CD8-positive, alpha-beta memory T cell (primary cell): ENCODE data around the gene CDK1. TPM values are rescaled to one million over a fixed set of nuclear protein-coding genes. Genes with fewer than 3 reads are reported as not detected.

ENCODE experiments used
- CTCF ChIA-PET: fragments of 350-600 bp; sonication (Branson Sonifier 250); formaldehyde crosslinking; loops from one replicate; lab custom pipeline; 2021; ENCODE audit warnings: antibody characterized with exemption; lab: Charles Lee
- POLR2A ChIA-PET: fragments of 350-600 bp; sonication (Branson Sonifier 250); formaldehyde crosslinking; loops from one replicate; lab custom pipeline; 2021; ENCODE audit warnings: antibody characterized with exemption; lab: Charles Lee
- DNase-seq, 5 donors: peaks; one replicate each; pipeline versions ENCODE4 v3.0.0 to v3.0.0-alpha.2; 2020 to 2022; ENCODE audit warnings: mixed read lengths in 1 of 5
- H3K27ac ChIP-seq: one replicate; pipeline ENCODE4 v1.7.0; 2013; ENCODE audit warnings: low read depth, mild to moderate bottlenecking, low read length, moderate library complexity
- H3K27me3 ChIP-seq: 2 replicates; pipeline ENCODE4 v1.7.0; 2013; ENCODE audit warnings: low read length, mild to moderate bottlenecking; ENCODE audit not compliant: insufficient read depth, poor library complexity, severe bottlenecking
- H3K36me3 ChIP-seq: 2 replicates; pipeline ENCODE4 v1.7.0; 2013; ENCODE audit warnings: mild to moderate bottlenecking, low read length, moderate library complexity; ENCODE audit not compliant: insufficient read depth
- H3K4me1 ChIP-seq: 2 replicates; pipeline ENCODE4 v1.7.0; 2013; ENCODE audit warnings: mild to moderate bottlenecking, low read length, moderate library complexity; ENCODE audit not compliant: insufficient read depth
- H3K4me3 ChIP-seq: 2 replicates; pipeline ENCODE4 v1.7.0; 2013; ENCODE audit warnings: mild to moderate bottlenecking, low read length
- H3K9me3 ChIP-seq: 2 replicates; pipeline ENCODE4 v1.7.0; 2013; ENCODE audit warnings: mild to moderate bottlenecking, low read length
- H3K27ac Mint-ChIP-seq, 8 donors: one replicate each; pipeline ENCODE4 v1.8.0; 2020 to 2021; ENCODE audit warnings: mixed read lengths in 8 of 8, mild to moderate bottlenecking in 6 of 8, inconsistent platforms in 3 of 8, moderate library complexity in 3 of 8
- H3K27me3 Mint-ChIP-seq, 2 donors: one replicate each; pipeline ENCODE4 v1.8.0; 2020 to 2021; ENCODE audit warnings: mixed read lengths in 2 of 2, mild to moderate bottlenecking in 1 of 2, moderate library complexity in 1 of 2
- H3K36me3 Mint-ChIP-seq, 3 donors: one replicate each; pipeline ENCODE4 v1.8.0; 2020 to 2021; ENCODE audit warnings: mixed read lengths in 3 of 3, inconsistent platforms in 1 of 3, mild to moderate bottlenecking in 1 of 3
- H3K4me1 Mint-ChIP-seq, 3 donors: one replicate each; pipeline ENCODE4 v1.8.0; 2020 to 2021; ENCODE audit warnings: mixed read lengths in 3 of 3, inconsistent platforms in 1 of 3, mild to moderate bottlenecking in 1 of 3
- H3K4me3 Mint-ChIP-seq, 7 donors: one replicate each; pipeline ENCODE4 v1.8.0; 2020 to 2021; ENCODE audit warnings: mixed read lengths in 7 of 7, mild to moderate bottlenecking in 6 of 7, moderate library complexity in 4 of 7, inconsistent platforms in 2 of 7
- H3K9me3 Mint-ChIP-seq, 5 donors: one replicate each; pipeline ENCODE4 v1.8.0; 2020 to 2022; ENCODE audit warnings: mixed read lengths in 5 of 5, mild to moderate bottlenecking in 3 of 5, moderate library complexity in 2 of 5, inconsistent platforms in 1 of 5
- polyA plus RNA-seq: library from polyadenylated mRNA; unstranded; fragments of 300-500 nt; fragmentation: Illumina TruSeq; gene quantifications from one replicate; pipeline ENCODE4 v1.2.3, GENCODE V29; 2021
- total RNA-seq, 2 experiments: library from RNA; stranded (reverse); gene quantifications; one replicate each; pipeline ENCODE4 v1.2.3, GENCODE V29; 2021

Gene CDK1
- total and polyA plus RNA-seq, 3 experiments from 2014 or later, result 0.52 to 68.8 (median 67.9) TPM

DNA sequence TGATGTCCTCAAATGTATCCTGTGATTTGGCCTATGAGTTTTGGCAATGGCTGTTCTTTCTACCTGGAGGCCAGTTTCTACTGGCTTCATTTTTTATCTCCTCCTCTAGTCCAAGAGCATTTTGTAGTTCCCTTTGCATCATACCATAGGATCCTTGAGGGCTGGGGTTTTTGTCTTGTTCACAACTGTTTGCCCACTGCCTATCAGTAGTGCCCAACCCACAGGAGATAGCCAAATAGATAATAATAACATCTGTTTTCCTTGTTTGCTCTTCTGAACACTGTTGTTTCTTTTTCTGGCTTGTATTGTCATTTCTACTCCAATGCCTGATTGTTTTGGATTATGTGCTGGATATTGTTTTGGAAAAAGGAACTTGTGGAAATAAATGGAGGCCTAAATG lies 3.4 kb downstream of the CDK1 start:
- peak overlapping the region in 6 of 8 donors; percentile 12 to 68 (median 26) for H3K27ac Mint-ChIP-seq
- Histone ChIP-seq H3K27ac (no peak overlapping the region), H3K4me3 (no peak overlapping the region)

DNA sequence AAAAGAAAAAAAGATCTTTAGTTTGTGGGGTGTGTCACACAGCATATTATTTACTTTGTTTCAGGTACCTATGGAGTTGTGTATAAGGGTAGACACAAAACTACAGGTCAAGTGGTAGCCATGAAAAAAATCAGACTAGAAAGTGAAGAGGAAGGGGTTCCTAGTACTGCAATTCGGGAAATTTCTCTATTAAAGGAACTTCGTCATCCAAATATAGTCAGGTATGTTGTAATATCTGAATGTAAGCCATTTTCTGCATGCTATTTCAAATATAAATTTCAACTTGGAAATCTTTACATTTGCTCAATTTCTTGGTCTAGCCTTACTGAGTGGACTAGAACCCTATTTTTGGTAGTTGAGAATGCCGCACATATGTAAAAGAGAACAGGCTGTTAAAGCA lies 6.4 kb downstream of the CDK1 start:
- H3K27ac ChIP-seq, result no peak overlapping the region
- H3K27me3 ChIP-seq, result no peaks in the 10 kb centered on the region
- no peak for DNase-seq
- POLR2A ChIA-PET, result no interaction called here
- peak overlapping the region in 1 of 7 donors; percentile 46 for H3K4me3 Mint-ChIP-seq
- H3K27ac Mint-ChIP-seq, result peak overlapping the region in 2 of 8 donors; percentile 62 to 89
- no peaks in the 10 kb centered on the region for H3K9me3 Mint-ChIP-seq
- H3K9me3 ChIP-seq, result no peaks in the 10 kb centered on the region
- no peaks in the 10 kb centered on the region for H3K36me3 ChIP-seq
- H3K4me1 ChIP-seq, result peaks cover 6% of the 10 kb centered on the region
- H3K36me3 Mint-ChIP-seq, result no peaks in the 10 kb centered on the region
- CTCF ChIA-PET, result interaction anchor here (1.3 kb wide), 2 partner anchors 8 to 30 kb away, joined by 3 read pairs; no protein-coding TSS in a partner anchor
- H3K4me1 Mint-ChIP-seq, result peaks cover 41 to 85% (median 65%) of the 10 kb centered on the region in 3 donors
- no peaks in the 10 kb centered on the region for H3K27me3 Mint-ChIP-seq
- no peak overlapping the region for H3K4me3 ChIP-seq

More for the DNA sequence above, 3.4 kb downstream of the CDK1 start:
- peaks cover 0 to 2% of the 10 kb centered on the region in 2 donors for H3K27me3 Mint-ChIP-seq
- Histone ChIP-seq H3K36me3 (no peaks in the 10 kb centered on the region), H3K27me3 (no peaks in the 10 kb centered on the region), H3K9me3 (no peaks in the 10 kb centered on the region), H3K4me1 (peaks cover 6% of the 10 kb centered on the region)
- peaks cover 29 to 68% (median 52%) of the 10 kb centered on the region in 3 donors for H3K4me1 Mint-ChIP-seq
- H3K9me3 Mint-ChIP-seq, result no peaks in the 10 kb centered on the region
- POLR2A ChIA-PET, result no interaction called here
- H3K36me3 Mint-ChIP-seq, result peaks cover 0 to 2% (median 0%) of the 10 kb centered on the region in 3 donors
- CTCF ChIA-PET, result no interaction called here
- DNase-seq, result no peak
- peak overlapping the region in 3 of 7 donors; percentile 4 to 24 (median 15) for H3K4me3 Mint-ChIP-seq

DNA sequence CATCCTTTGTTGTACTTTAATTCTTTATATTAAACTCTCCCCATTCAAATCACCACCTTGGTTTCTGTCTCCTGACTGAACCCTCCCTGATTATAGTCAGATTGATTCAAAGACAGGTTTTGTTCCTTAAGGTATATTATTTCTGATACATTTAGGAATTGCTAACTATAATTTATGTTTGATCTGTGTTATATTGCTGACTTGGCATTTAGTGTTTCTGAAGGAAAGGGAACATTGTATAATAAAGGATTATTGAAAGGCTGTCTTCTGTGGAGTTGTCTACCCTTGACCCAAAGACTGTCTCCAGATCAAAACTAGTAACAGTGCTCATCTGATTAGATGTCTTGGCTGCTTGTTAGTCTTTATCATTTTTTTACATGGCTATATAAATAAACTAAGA lies 10.3 kb downstream of the CDK1 start:
- H3K27ac ChIP-seq, result no peak overlapping the region
- Mint-ChIP-seq H3K9me3 (no peaks in the 10 kb centered on the region), H3K4me3 (peak overlapping the region in 2 of 7 donors; percentile 7 to 14), H3K4me1 (peaks cover 43 to 95% (median 74%) of the 10 kb centered on the region in 3 donors), H3K27ac (peak overlapping the region in 3 of 8 donors; percentile 13 to 79 (median 58)), H3K36me3 (no peaks in the 10 kb centered on the region), H3K27me3 (no peaks in the 10 kb centered on the region)
- ChIA-PET POLR2A (no interaction called here), CTCF (no interaction called here)
- peaks cover 6% of the 10 kb centered on the region for H3K4me1 ChIP-seq
- no peaks in the 10 kb centered on the region for H3K27me3 ChIP-seq
- H3K36me3 ChIP-seq, result no peaks in the 10 kb centered on the region
- DNase-seq, result no peak
- no peak overlapping the region for H3K4me3 ChIP-seq
- H3K9me3 ChIP-seq, result no peaks in the 10 kb centered on the region

DNA sequence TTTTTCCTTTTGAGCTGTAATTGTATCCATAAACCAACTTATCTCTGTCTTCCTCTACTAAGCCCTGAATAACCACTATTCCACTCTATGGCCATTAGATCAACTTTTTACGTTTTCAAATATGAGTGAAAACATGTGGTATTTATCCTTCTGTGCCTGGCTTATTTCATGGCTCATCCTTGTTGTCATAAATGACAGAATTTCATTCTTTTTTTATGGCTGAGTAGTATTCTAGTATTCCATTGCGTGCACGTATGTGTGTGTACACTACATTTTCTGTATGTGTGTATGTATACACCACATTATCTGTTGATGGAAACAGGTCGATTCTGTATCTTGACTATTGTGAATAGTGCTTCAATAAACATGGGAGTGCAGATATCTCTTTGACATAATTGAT lies 11.1 kb downstream of the CDK1 start:
- H3K9me3 ChIP-seq, result no peaks in the 10 kb centered on the region
- POLR2A ChIA-PET, result no interaction called here
- H3K4me1 ChIP-seq, result peaks cover 6% of the 10 kb centered on the region
- no peak overlapping the region for H3K27ac ChIP-seq
- H3K9me3 Mint-ChIP-seq, result no peaks in the 10 kb centered on the region
- CTCF ChIA-PET, result no interaction called here
- no peak overlapping the region for H3K4me3 Mint-ChIP-seq
- H3K27me3 ChIP-seq, result no peaks in the 10 kb centered on the region
- H3K36me3 ChIP-seq, result no peaks in the 10 kb centered on the region
- peaks cover 41 to 90% (median 67%) of the 10 kb centered on the region in 3 donors for H3K4me1 Mint-ChIP-seq
- no peaks in the 10 kb centered on the region for H3K27me3 Mint-ChIP-seq
- H3K4me3 ChIP-seq, result no peak overlapping the region
- no peak for DNase-seq
- peak overlapping the region in 1 of 8 donors; percentile 37 for H3K27ac Mint-ChIP-seq
- H3K36me3 Mint-ChIP-seq, result no peaks in the 10 kb centered on the region

DNA sequence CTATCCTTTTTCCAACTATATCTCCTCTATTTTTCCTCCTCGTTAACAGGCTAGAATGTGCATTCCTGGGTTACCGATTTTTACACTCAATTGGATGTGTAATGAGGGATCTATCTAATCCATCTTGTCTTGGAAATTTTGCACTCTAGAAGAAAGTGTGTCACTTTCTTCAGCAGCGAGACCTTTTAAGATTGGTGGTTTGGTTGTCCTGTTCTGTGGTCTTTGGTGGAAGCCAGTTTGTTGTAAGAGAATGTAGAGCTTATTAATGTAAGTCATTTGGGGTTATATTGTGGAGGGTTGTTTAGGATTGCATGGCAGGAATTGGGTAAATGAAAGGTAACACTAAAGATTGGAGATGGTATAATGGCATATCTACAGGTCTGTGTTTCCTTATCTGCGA lies 16.7 kb downstream of the CDK1 start:
- Histone ChIP-seq H3K27me3 (no peaks in the 10 kb centered on the region), H3K27ac (no peak overlapping the region), H3K9me3 (no peaks in the 10 kb centered on the region), H3K4me3 (no peak overlapping the region), H3K36me3 (no peaks in the 10 kb centered on the region), H3K4me1 (no peaks in the 10 kb centered on the region)
- DNase-seq, result no peak
- CTCF ChIA-PET, result no interaction called here
- no peaks in the 10 kb centered on the region for H3K27me3 Mint-ChIP-seq
- peak overlapping the region in 1 of 8 donors; percentile 15 for H3K27ac Mint-ChIP-seq
- POLR2A ChIA-PET, result no interaction called here
- H3K36me3 Mint-ChIP-seq, result peaks cover 0 to 2% (median 0%) of the 10 kb centered on the region in 3 donors
- no peak overlapping the region for H3K4me3 Mint-ChIP-seq
- H3K9me3 Mint-ChIP-seq, result no peaks in the 10 kb centered on the region
- peaks cover 11 to 50% (median 30%) of the 10 kb centered on the region in 3 donors for H3K4me1 Mint-ChIP-seq

DNA sequence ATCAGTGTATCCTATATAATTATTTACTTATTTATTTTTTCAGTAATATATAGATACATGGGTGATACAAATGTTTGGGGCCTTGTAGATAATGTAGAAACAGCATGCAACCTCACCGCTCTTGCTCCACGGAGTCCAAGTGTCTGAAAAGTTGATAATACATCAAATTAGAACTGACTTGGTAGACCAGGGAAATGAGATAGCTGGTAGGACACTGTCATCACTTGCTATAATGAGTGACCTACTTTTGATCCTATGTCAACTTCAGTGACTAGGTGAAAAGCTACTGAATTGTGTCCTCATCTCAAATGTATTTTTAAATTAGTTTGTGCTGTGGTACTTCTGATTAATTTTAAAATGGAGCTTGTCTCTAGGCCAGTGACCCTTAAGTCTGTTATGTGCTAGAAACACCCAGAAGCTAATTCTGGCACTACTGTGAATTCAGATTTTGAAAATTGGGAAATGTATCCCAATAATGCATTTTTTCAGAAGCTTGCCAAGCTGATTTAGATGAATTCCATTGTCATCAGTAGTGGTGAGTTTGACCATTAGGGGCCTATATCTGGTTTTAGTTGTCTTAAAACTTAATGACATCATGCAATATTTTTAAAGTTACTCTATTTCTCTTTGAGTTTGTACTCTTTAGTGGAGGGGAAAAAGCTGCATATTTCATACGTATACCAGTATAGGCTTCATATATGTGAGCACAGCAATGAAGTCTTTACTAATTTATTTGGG lies 17.4 kb downstream of the CDK1 start:
- Histone ChIP-seq H3K27ac (no peak overlapping the region), H3K9me3 (no peaks in the 10 kb centered on the region), H3K4me1 (no peaks in the 10 kb centered on the region), H3K27me3 (no peaks in the 10 kb centered on the region), H3K4me3 (no peak overlapping the region), H3K36me3 (no peaks in the 10 kb centered on the region)
- ChIA-PET POLR2A (no interaction called here), CTCF (no interaction called here)
- DNase-seq, result no peak
- H3K27me3 Mint-ChIP-seq, result no peaks in the 10 kb centered on the region
- H3K27ac Mint-ChIP-seq, result no peak overlapping the region
- no peak overlapping the region for H3K4me3 Mint-ChIP-seq
- H3K4me1 Mint-ChIP-seq, result peaks cover 6 to 44% (median 24%) of the 10 kb centered on the region in 3 donors
- peaks cover 0 to 2% (median 0%) of the 10 kb centered on the region in 3 donors for H3K36me3 Mint-ChIP-seq
- no peaks in the 10 kb centered on the region for H3K9me3 Mint-ChIP-seq

DNA sequence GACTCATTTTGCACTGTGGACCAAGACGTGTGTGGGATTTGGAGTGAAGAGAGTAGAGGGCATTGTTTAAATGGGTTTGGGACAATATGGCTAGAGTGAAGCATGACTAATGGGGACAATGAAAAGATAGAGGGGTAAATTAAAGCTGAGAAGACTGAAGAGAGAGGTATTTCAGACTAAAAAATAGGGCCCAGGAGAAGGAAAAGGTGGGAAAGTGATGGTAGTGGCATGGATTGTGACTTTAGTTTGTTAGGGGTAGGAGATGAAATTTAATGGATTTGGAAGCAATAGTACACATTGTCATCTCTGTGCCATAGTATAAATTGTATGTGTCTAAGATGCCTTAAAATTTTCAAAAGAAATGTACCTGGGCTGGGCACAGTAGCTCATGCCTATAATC lies 18.2 kb downstream of the CDK1 start:
- Histone ChIP-seq H3K36me3 (no peaks in the 10 kb centered on the region), H3K27ac (no peak overlapping the region), H3K27me3 (no peaks in the 10 kb centered on the region), H3K4me3 (no peak overlapping the region), H3K9me3 (no peaks in the 10 kb centered on the region), H3K4me1 (no peaks in the 10 kb centered on the region)
- H3K27me3 Mint-ChIP-seq, result no peaks in the 10 kb centered on the region
- POLR2A ChIA-PET, result no interaction called here
- no peak overlapping the region for H3K27ac Mint-ChIP-seq
- CTCF ChIA-PET, result no interaction called here
- H3K36me3 Mint-ChIP-seq, result peaks cover 0 to 2% (median 0%) of the 10 kb centered on the region in 3 donors
- peak overlapping the region in 1 of 7 donors; percentile 13 for H3K4me3 Mint-ChIP-seq
- no peak for DNase-seq
- peaks cover 3 to 35% (median 15%) of the 10 kb centered on the region in 3 donors for H3K4me1 Mint-ChIP-seq
- H3K9me3 Mint-ChIP-seq, result no peaks in the 10 kb centered on the region

DNA sequence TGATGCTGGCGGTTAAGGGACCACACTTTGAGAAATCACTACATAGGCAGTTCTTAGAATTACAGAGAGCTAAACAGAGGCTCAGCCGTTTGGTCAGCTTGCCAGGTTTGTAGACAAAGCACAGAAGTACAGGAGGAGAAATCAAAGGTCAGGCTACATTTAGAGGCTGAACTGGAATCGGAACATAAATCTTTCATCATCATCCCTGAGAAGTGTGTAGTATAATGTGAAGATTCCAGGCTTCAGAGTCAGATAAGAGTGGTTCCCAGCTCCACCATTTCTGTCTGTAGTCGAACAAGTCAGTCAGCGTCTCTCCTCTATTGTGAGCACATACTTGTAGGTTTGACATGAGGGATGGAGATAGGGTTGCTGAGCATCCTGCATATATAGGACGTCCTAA lies 18.9 kb downstream of the CDK1 start:
- peaks cover 3 to 31% (median 12%) of the 10 kb centered on the region in 3 donors for H3K4me1 Mint-ChIP-seq
- DNase-seq, result no peak
- CTCF ChIA-PET, result interaction anchor here (1.0 kb wide), 1 partner anchor 20 kb away, joined by 3 read pairs; no protein-coding TSS in a partner anchor
- H3K27me3 Mint-ChIP-seq, result no peaks in the 10 kb centered on the region
- H3K36me3 Mint-ChIP-seq, result peaks cover 0 to 2% (median 0%) of the 10 kb centered on the region in 3 donors
- H3K4me3 ChIP-seq, result no peak overlapping the region
- H3K36me3 ChIP-seq, result no peaks in the 10 kb centered on the region
- POLR2A ChIA-PET, result no interaction called here
- H3K27ac ChIP-seq, result no peak overlapping the region
- no peak overlapping the region for H3K4me3 Mint-ChIP-seq
- no peaks in the 10 kb centered on the region for H3K4me1 ChIP-seq
- no peak overlapping the region for H3K27ac Mint-ChIP-seq
- no peaks in the 10 kb centered on the region for H3K9me3 Mint-ChIP-seq
- no peaks in the 10 kb centered on the region for H3K9me3 ChIP-seq
- H3K27me3 ChIP-seq, result no peaks in the 10 kb centered on the region
